ENCODE measurements around the gene UBE2J1.

The UBE2J1 gene

GRCh38 chr6:89368107-89368506 lies 15.6 kb upstream of the UBE2J1 start:
- no peaks in the 10 kb centered on the region for H3F3A ChIP-seq (ENCODE audit: insufficient read depth, low read length)
- H3K9me3 ChIP-seq (ENCODE audit: low read length): no peaks in the 10 kb centered on the region
- H3K9me2 ChIP-seq (ENCODE audit: low read depth, low read length): no peaks in the 10 kb centered on the region
- peak overlapping the region; percentile 10; the same call in 1 of the 2 replicates for H3K9ac ChIP-seq (ENCODE audit: low read length)
- no peaks in the 10 kb centered on the region for H3K36me3 ChIP-seq (ENCODE audit: insufficient read depth, low read length)
- no peaks in the 10 kb centered on the region for H3K27me3 ChIP-seq (ENCODE audit: insufficient read depth, low read length)
- H2AFZ ChIP-seq (ENCODE audit: low read length): peak overlapping the region; percentile 52; the same call in 1 of the 2 replicates
- no peaks in the 10 kb centered on the region for H3K79me2 ChIP-seq (ENCODE audit: insufficient read depth, low read length)
- H3K4me1 ChIP-seq (ENCODE audit: insufficient read depth, low read length, severe bottlenecking): peaks cover 76% of the 10 kb centered on the region
- TF ChIP-seq CTCF (IDR thresholded peaks at IDR 0.05; ENCODE audit: low read length) (peak; percentile 92), EZH2 (IDR thresholded peaks at IDR 0.05; ENCODE audit: borderline replicate concordance, low read length) (no peak)
- no peaks in the 10 kb centered on the region for H4K20me1 ChIP-seq (ENCODE audit: insufficient read depth, low read length)
- H3K4me2 ChIP-seq (ENCODE audit: low read length): peak overlapping the region; percentile 45
- H3K27ac ChIP-seq (ENCODE audit: low read depth, low read length, poor library complexity, severe bottlenecking): peak overlapping the region; percentile 62
- H3K4me3 ChIP-seq (ENCODE audit: low read depth, low read length, poor library complexity, severe bottlenecking): peak overlapping the region; percentile 7

- TF ChIP-seq CTCF (IDR thresholded peaks at IDR 0.05; ENCODE audit: low read length) (no peak), EZH2 (IDR thresholded peaks at IDR 0.05; ENCODE audit: borderline replicate concordance, low read length) (no peak)
These were observed 12.1 kb upstream of the UBE2J1 start for GRCh38 chr6:89364586-89364985.

GRCh38 chr6:89361171-89361570 lies 8.6 kb upstream of the UBE2J1 start:
- Histone ChIP-seq H3K27me3 (ENCODE audit: insufficient read depth, low read length) (no peaks in the 10 kb centered on the region), H3K4me1 (ENCODE audit: insufficient read depth, low read length, severe bottlenecking) (peaks cover 76% of the 10 kb centered on the region), H3K36me3 (ENCODE audit: insufficient read depth, low read length) (no peaks in the 10 kb centered on the region), H2AFZ (ENCODE audit: low read length) (peak overlapping the region; percentile 35; the same call in 1 of the 2 replicates), H3K4me2 (ENCODE audit: low read length) (no peak overlapping the region), H3K4me3 (ENCODE audit: low read depth, low read length, poor library complexity, severe bottlenecking) (no peak overlapping the region), H3K9me2 (ENCODE audit: low read depth, low read length) (no peaks in the 10 kb centered on the region), H3K27ac (ENCODE audit: low read depth, low read length, poor library complexity, severe bottlenecking) (peak overlapping the region; percentile 71), H3K9ac (ENCODE audit: low read length) (no peak overlapping the region), H3K79me2 (ENCODE audit: insufficient read depth, low read length) (no peaks in the 10 kb centered on the region), H4K20me1 (ENCODE audit: insufficient read depth, low read length) (no peaks in the 10 kb centered on the region), H3K9me3 (ENCODE audit: low read length) (no peaks in the 10 kb centered on the region), H3F3A (ENCODE audit: insufficient read depth, low read length) (peaks cover 10% of the 10 kb centered on the region; the same call in 1 of the 2 replicates)
- TF ChIP-seq CTCF (IDR thresholded peaks at IDR 0.05; ENCODE audit: low read length) (no peak), EZH2 (IDR thresholded peaks at IDR 0.05; ENCODE audit: borderline replicate concordance, low read length) (no peak)

More at GRCh38 chr6:89364586-89364985, 12.1 kb upstream of the UBE2J1 start:
- no peaks in the 10 kb centered on the region for H3F3A ChIP-seq (ENCODE audit: insufficient read depth, low read length)
- peak overlapping the region; percentile 13; the same call in 1 of the 2 replicates for H3K4me2 ChIP-seq (ENCODE audit: low read length)
- no peaks in the 10 kb centered on the region for H3K27me3 ChIP-seq (ENCODE audit: insufficient read depth, low read length)
- H3K36me3 ChIP-seq (ENCODE audit: insufficient read depth, low read length): no peaks in the 10 kb centered on the region
- H3K4me1 ChIP-seq (ENCODE audit: insufficient read depth, low read length, severe bottlenecking): peaks cover 73% of the 10 kb centered on the region
- no peaks in the 10 kb centered on the region for H4K20me1 ChIP-seq (ENCODE audit: insufficient read depth, low read length)
- H3K9me2 ChIP-seq (ENCODE audit: low read depth, low read length): no peaks in the 10 kb centered on the region
- H3K27ac ChIP-seq (ENCODE audit: low read depth, low read length, poor library complexity, severe bottlenecking): peak overlapping the region; percentile 62
- no peaks in the 10 kb centered on the region for H3K79me2 ChIP-seq (ENCODE audit: insufficient read depth, low read length)
- H3K9me3 ChIP-seq (ENCODE audit: low read length): no peaks in the 10 kb centered on the region
- H2AFZ ChIP-seq (ENCODE audit: low read length): 0 out of 2 replicates have a peak overlapping the region, but pooled peaks have one; percentile 17
- H3K4me3 ChIP-seq (ENCODE audit: low read depth, low read length, poor library complexity, severe bottlenecking): no peak overlapping the region
- peak overlapping the region; percentile 5; the same call in 1 of the 2 replicates for H3K9ac ChIP-seq (ENCODE audit: low read length)
